ENCODE measurements around the gene SH3BP5L. TPM values are rescaled to one million over a fixed set of nuclear protein-coding genes. Genes with fewer than 3 reads are reported as not detected.
"Not testable (repeated sequence)": the region's sequence is repeated elsewhere in the genome, so short reads cannot be mapped to it uniquely, and the experiment has no call there.

The SH3BP5L gene
- total RNA-seq, 6 experiments from 2014 or later, result 29.8 to 42.1 (median 32.2) TPM

DNA sequence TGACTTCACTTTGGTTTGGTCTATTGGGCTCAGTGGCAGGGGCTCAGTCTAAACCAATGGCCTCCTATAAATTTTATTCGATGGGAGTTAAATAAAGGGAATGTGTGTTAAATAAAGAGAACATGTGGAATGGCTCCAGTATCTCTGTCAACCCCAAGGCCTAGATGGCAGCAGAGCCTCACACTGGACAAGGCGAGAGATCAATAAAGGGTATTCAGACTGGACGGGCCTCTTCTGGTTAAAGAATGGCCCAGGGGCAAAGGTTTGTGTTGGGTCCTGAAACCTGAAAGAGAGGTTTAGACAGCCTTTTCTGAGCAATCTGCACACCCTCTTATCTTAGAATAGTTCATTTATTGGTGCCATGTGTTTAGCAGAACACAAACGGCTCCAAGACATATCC, 34.7 kb downstream of the SH3BP5L start:
- Mint-ChIP-seq H3K27ac (no peak overlapping the region), H3K4me3 (no peak overlapping the region), H3K27me3 (ENCODE audit: insufficient read depth) (peaks cover 3% of the 10 kb centered on the region), H3K9me3 (peaks cover 4% of the 10 kb centered on the region; the same call in 1 of the 2 replicates), H3K36me3 (ENCODE audit: low read depth) (no peaks in the 10 kb centered on the region), H3K4me1 (ENCODE audit: low read depth) (no peaks in the 10 kb centered on the region)
- no peak for DNase-seq
- TF ChIP-seq, protein P1, sequence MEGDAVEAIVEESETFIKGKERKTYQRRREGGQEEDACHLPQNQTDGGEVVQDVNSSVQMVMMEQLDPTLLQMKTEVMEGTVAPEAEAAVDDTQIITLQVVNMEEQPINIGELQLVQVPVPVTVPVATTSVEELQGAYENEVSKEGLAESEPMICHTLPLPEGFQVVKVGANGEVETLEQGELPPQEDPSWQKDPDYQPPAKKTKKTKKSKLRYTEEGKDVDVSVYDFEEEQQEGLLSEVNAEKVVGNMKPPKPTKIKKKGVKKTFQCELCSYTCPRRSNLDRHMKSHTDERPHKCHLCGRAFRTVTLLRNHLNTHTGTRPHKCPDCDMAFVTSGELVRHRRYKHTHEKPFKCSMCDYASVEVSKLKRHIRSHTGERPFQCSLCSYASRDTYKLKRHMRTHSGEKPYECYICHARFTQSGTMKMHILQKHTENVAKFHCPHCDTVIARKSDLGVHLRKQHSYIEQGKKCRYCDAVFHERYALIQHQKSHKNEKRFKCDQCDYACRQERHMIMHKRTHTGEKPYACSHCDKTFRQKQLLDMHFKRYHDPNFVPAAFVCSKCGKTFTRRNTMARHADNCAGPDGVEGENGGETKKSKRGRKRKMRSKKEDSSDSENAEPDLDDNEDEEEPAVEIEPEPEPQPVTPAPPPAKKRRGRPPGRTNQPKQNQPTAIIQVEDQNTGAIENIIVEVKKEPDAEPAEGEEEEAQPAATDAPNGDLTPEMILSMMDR (IDR thresholded peaks at IDR 0.05), result no peak

DNA sequence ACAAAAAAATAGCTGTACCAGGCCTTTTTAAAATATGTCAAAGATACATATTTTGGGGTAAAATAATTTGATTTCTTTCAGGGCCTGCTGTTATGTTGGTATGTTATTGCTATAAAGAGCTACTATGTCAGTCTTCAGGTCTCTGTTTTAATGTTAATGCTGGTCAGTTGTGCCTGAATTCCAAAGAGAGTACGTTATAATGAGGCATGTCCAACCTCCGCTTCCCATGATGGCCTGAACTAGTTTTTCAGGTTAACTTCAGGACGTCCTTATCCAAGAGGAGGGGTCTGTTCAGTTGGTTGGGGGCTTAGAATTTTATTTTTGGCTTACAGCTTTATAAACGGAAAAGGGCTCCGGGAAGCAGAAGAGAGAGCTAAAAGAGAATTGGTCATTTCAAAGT, 35.3 kb downstream of the SH3BP5L start:
- peaks cover 4% of the 10 kb centered on the region; the same call in 1 of the 2 replicates for H3K9me3 Mint-ChIP-seq
- no peak overlapping the region for H3K27ac Mint-ChIP-seq
- no peak overlapping the region for H3K4me3 Mint-ChIP-seq
- TF ChIP-seq, protein P1 (IDR thresholded peaks at IDR 0.05), result no peak
- no peaks in the 10 kb centered on the region for H3K4me1 Mint-ChIP-seq (ENCODE audit: low read depth)
- peaks cover 3% of the 10 kb centered on the region for H3K27me3 Mint-ChIP-seq (ENCODE audit: insufficient read depth)
- no peaks in the 10 kb centered on the region for H3K36me3 Mint-ChIP-seq (ENCODE audit: low read depth)
- no peak for DNase-seq

DNA sequence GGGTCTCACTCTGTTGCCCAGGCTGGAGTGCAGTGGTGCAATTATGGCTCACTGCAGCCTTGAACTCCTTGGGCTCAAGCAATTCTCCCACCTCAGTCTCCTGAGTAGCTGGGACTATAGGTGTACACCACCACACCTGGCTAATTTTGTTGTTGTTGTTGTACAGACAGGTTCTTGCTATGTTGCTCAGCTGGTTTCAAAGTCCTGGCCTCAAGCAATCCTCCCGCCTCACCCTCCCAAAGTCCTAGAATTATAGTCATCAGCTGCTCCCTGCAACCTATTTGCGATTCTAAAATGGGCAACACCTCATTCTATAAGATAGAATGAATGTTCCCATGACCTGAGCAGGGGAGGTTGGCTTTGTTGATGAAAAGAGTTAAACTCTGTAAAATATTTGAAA, 36.4 kb downstream of the SH3BP5L start:
- not testable (repeated sequence) for DNase-seq; H3K27ac Mint-ChIP-seq; H3K9me3 Mint-ChIP-seq; H3K27me3 Mint-ChIP-seq (ENCODE audit: insufficient read depth); H3K4me3 Mint-ChIP-seq; H3K36me3 Mint-ChIP-seq (ENCODE audit: low read depth); H3K4me1 Mint-ChIP-seq (ENCODE audit: low read depth)

DNA sequence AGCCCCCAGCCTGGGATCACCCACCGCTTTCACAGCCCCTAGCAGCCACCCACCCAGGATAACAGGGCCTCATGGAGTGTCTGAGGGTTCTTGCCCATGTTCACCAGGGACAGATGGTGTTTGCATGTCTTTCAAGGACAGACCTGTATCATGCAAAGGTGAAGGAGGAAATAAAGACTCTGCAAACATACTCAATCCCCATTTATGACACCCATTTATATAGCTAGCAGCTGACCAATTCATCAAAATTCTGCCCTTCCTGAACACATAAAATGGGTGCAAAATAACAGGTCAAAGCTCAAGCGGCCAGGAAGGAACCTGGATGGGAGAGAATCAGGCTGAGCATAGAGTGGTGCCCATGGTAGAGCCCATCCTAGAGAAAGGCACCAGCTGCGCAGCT, 37.4 kb downstream of the SH3BP5L start:
- peaks cover 3% of the 10 kb centered on the region for H3K27me3 Mint-ChIP-seq (ENCODE audit: insufficient read depth)
- no peaks in the 10 kb centered on the region for H3K4me1 Mint-ChIP-seq (ENCODE audit: low read depth)
- H3K4me3 Mint-ChIP-seq, result no peak overlapping the region
- H3K27ac Mint-ChIP-seq, result no peak overlapping the region
- no peak for DNase-seq
- H3K9me3 Mint-ChIP-seq, result no peaks in the 10 kb centered on the region
- TF ChIP-seq, protein P1 (IDR thresholded peaks at IDR 0.05), result no peak
- no peaks in the 10 kb centered on the region for H3K36me3 Mint-ChIP-seq (ENCODE audit: low read depth)

DNA sequence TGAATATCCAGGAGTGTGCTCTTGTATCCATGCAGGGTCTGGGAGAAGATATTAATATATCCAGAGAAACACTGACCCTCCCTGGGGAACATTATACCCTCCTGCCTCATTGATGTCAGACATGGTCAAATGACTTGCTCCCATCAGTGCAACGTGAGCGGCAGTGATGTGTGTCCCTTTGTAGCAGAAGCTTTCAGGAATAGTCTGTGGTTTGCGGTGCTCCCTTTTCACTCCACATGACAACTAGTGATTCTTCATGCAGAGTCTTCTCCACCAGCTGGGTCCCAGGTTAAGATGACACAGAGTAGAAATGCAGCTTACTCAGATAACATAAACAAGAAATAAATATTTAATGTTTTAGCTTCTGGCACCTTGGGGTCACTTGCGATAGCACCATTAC, 38.3 kb downstream of the SH3BP5L start:
- no peaks in the 10 kb centered on the region for H3K9me3 Mint-ChIP-seq
- H3K27me3 Mint-ChIP-seq (ENCODE audit: insufficient read depth), result peaks cover 3% of the 10 kb centered on the region
- H3K4me3 Mint-ChIP-seq, result no peak overlapping the region
- H3K4me1 Mint-ChIP-seq (ENCODE audit: low read depth), result no peaks in the 10 kb centered on the region
- H3K27ac Mint-ChIP-seq, result no peak overlapping the region
- no peak for DNase-seq
- TF ChIP-seq, protein P1 (IDR thresholded peaks at IDR 0.05), result no peak
- H3K36me3 Mint-ChIP-seq (ENCODE audit: low read depth), result no peaks in the 10 kb centered on the region

DNA sequence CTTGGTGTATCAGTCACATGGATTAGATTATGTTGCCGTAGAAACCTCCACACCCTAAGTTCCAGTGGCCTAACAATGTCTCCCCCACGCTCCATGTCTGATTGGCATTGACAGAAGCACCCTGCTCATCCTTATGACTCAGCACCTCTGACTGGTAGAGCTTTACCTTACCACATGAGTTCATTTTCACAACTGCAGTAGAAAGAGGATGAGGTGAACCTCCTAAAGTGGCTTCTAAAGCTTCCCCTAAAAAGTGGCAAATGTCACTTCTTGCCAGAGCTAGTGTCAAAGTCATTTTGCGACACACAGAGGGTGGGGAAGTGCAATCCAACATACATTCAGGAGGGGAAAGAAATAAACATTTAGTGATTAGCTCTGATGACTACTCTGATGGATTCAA, 39.6 kb downstream of the SH3BP5L start:
- Mint-ChIP-seq H3K4me3 (no peak overlapping the region), H3K27ac (no peak overlapping the region)
- no peak for DNase-seq

More for the DNA sequence above, 39.6 kb downstream of the SH3BP5L start:
- Mint-ChIP-seq H3K27me3 (ENCODE audit: insufficient read depth) (peaks cover 6% of the 10 kb centered on the region), H3K9me3 (no peaks in the 10 kb centered on the region), H3K36me3 (ENCODE audit: low read depth) (no peaks in the 10 kb centered on the region), H3K4me1 (ENCODE audit: low read depth) (no peaks in the 10 kb centered on the region)
- TF ChIP-seq, protein P1 (IDR thresholded peaks at IDR 0.05), result no peak

All from HFFc6 (cell line).